GM18508 (cell line): ENCODE results near the gene FHIP1A.

Source experiments
- ATAC-seq: cut with Tn5 transposase; IDR thresholded peaks from one replicate; pipeline ENCODE4 v1.9.1; 2021; ENCODE audit warnings: moderate number of reproducible peaks; ENCODE audit not compliant: insufficient read depth, unreplicated experiment

The FHIP1A gene

GRCh38 chr4:151446208-151446607 lies 37.2 kb downstream of the FHIP1A start:
- ATAC-seq = no peak

- ATAC-seq = no peak
Observed at GRCh38 chr4:151454513-151454912, 45.5 kb downstream of the FHIP1A start.

GRCh38 chr4:151455212-151455611 lies 46.2 kb downstream of the FHIP1A start:
- ATAC-seq = no peak

- ATAC-seq = no peak
Observed at GRCh38 chr4:151458148-151458547, 49.2 kb downstream of the FHIP1A start.
